ENCODE results near the gene SETD3.
"Not testable (repeated sequence)": the region's sequence is repeated elsewhere in the genome, so short reads cannot be mapped to it uniquely, and the experiment has no call there.

Gene SETD3

GRCh38 chr14:99354166-99354875 is 126.3 kb downstream of the SETD3 start:
- no peak for DNase-seq

GRCh38 chr14:99352688-99353280 is 127.9 kb downstream of the SETD3 start:
- no peak for DNase-seq

GRCh38 chr14:99351166-99352007 is 129.3 kb downstream of the SETD3 start:
- DNase-seq: no peak

- no peak for DNase-seq
Observed at GRCh38 chr14:99350751-99351150, 129.9 kb downstream of the SETD3 start.

- DNase-seq: no peak
Observed at GRCh38 chr14:99349721-99350495, 130.8 kb downstream of the SETD3 start.

- DNase-seq: no peak
Observed at GRCh38 chr14:99348816-99349614, 131.6 kb downstream of the SETD3 start.

GRCh38 chr14:99348231-99348630 is 132.4 kb downstream of the SETD3 start:
- not testable (repeated sequence) for DNase-seq
